Thoracic aorta (tissue), 2 donors: ENCODE results near the gene SMIM3. TPM values are rescaled to one million over a fixed set of nuclear protein-coding genes. Genes with fewer than 3 reads are reported as not detected.

ENCODE experiments used
- ATAC-seq: fragments of 150-250 bp; one replicate; pipeline ENCODE4 v1.8.0; 2017; ENCODE audit warnings: low read depth; ENCODE audit not compliant: insufficient number of reproducible peaks, low FRiP score
- DNase-seq: peaks from one replicate; pipeline ENCODE4 v3.0.0-alpha.2; 2020; ENCODE audit warnings: low spot score
- H3K27ac ChIP-seq, 2 donors: fragments of 200-600 bp; sonication (generic); 1 replicate in 1 of 2; 2 replicates in 1 of 2; pipeline ENCODE4 v1.5.1; 2016; ENCODE audit warnings: mild to moderate bottlenecking in 2 of 2, moderate library complexity in 2 of 2
- H3K27me3 ChIP-seq: fragments of 200-600 bp; sonication (generic); replicated peaks from 2 replicates; pipeline ENCODE4 v1.6.0; 2016; ENCODE audit warnings: mild to moderate bottlenecking; ENCODE audit not compliant: insufficient read depth
- H3K36me3 ChIP-seq: fragments of 200-600 bp; sonication (generic); one replicate; pipeline ENCODE4 v1.5.1; 2016
- H3K4me1 ChIP-seq, 2 donors: fragments of 200-600 bp; sonication (generic); 1 replicate in 1 of 2; 2 replicates in 1 of 2; pipeline versions ENCODE4 v1.5.1 to v1.6.0; 2016; ENCODE audit warnings: low read depth in 2 of 2, mild to moderate bottlenecking in 1 of 2; ENCODE audit not compliant: control insufficient read depth in 1 of 2
- H3K4me3 ChIP-seq: fragments of 200-600 bp; sonication (generic); 2 replicates; pipeline ENCODE4 v1.5.1; 2016; ENCODE audit warnings: mild to moderate bottlenecking
- H3K9me3 ChIP-seq: fragments of 200-600 bp; sonication (generic); 2 replicates; pipeline ENCODE4 v1.5.1; 2016
- CTCF ChIP-seq: fragments of 200-600 bp; sonication (generic); IDR thresholded peaks from one replicate; pipeline ENCODE4 v1.5.1; 2019; ENCODE audit warnings: antibody characterized with exemption
- total RNA-seq, 2 donors: library from RNA; depleted of rRNA; stranded (reverse); fragments of >200 nt; gene quantifications; one replicate each; pipeline versions ENCODE4 v1.1.0 to v1.2.3, GENCODE V29; 2016

The SMIM3 gene
- total RNA-seq, 2 donors from 2014 or later, result 28.4 to 46.4 TPM

- Histone ChIP-seq H3K4me3 (peak overlapping the region; percentile 89), H3K27me3 (no peaks in the 10 kb centered on the region), H3K9me3 (no peaks in the 10 kb centered on the region), H3K4me1 (peaks cover 44 to 54% of the 10 kb centered on the region in 2 donors), H3K36me3 (no peaks in the 10 kb centered on the region), H3K27ac (peak overlapping the region; percentile 96 to 98)
- no peak for DNase-seq
- no peak for TF ChIP-seq CTCF
- ATAC-seq, result no peak
These were observed 1.0 kb downstream of the SMIM3 start for GRCh38 chr5:150779397-150780186.

DNA sequence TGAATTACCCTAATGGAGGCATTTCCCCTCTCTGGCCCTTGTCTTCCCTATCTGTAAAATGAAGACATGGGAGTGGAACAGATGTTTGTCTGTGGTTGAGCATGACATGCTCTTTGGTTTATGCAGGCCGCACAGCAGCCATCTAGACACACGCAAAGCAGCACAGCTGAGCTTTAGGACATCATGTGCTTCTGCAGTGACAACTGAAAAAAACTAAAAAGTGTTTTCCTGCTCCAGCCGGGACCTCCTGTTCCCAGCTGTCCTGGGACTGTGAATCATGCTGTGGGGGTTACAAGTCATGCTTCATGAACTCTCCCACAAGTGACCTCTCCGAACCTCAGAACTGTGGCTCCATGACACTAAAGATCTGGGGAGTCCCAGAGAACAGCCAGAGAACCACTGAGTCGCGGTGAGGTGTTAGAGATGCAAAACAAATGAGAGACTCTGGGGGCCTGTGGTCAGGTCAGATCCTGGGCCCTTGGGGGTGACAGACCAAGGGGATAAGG, 1.7 kb downstream of the SMIM3 start:
- ATAC-seq (no peak), DNase-seq (peak; percentile 24)
- Histone ChIP-seq H3K36me3 (no peaks in the 10 kb centered on the region), H3K27me3 (no peaks in the 10 kb centered on the region), H3K9me3 (no peaks in the 10 kb centered on the region), H3K27ac (peak overlapping the region; percentile 96 to 98), H3K4me3 (peak overlapping the region; percentile 89), H3K4me1 (peaks cover 51 to 61% of the 10 kb centered on the region in 2 donors)
- TF ChIP-seq CTCF, result no peak

DNA sequence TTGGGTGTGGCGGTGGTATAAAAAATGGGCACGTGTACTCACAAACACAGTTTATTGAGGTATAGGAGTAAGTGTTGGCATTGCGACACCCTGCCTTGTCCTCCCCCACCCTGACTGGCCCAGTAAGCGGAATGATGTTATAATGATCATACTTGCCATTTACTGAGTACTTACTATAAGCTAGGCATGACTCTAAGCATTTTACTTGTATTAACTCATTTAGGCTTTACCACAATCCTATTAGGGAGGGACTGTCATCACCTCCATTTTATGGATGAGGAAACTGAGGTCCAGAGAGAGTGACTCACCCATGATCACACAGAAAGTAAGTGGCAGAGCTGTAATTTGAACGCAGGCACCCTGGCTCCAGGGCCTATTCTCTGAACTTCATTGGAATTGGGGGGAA, 2.3 kb downstream of the SMIM3 start:
- DNase-seq (no peak), ATAC-seq (no peak)
- no peak for TF ChIP-seq CTCF
- H3K27ac ChIP-seq, result peak overlapping the region; percentile 96 to 98
- peak overlapping the region; percentile 89 for H3K4me3 ChIP-seq
- no peaks in the 10 kb centered on the region for H3K27me3 ChIP-seq
- no peaks in the 10 kb centered on the region for H3K9me3 ChIP-seq
- no peaks in the 10 kb centered on the region for H3K36me3 ChIP-seq
- peaks cover 53 to 65% of the 10 kb centered on the region in 2 donors for H3K4me1 ChIP-seq

GRCh38 chr5:150781706-150782614, 3.4 kb downstream of the SMIM3 start:
- Histone ChIP-seq H3K4me3 (peak overlapping the region; percentile 52), H3K36me3 (no peaks in the 10 kb centered on the region), H3K27me3 (no peaks in the 10 kb centered on the region), H3K4me1 (peaks cover 59 to 69% of the 10 kb centered on the region in 2 donors), H3K27ac (peak overlapping the region; percentile 96 to 98), H3K9me3 (no peaks in the 10 kb centered on the region)
- peak; percentile 63 for ATAC-seq
- DNase-seq, result peak; percentile 80
- TF ChIP-seq CTCF, result peak; percentile 13

GRCh38 chr5:150782850-150783249, 4.3 kb downstream of the SMIM3 start:
- Histone ChIP-seq H3K9me3 (no peaks in the 10 kb centered on the region), H3K36me3 (no peaks in the 10 kb centered on the region), H3K27ac (peak overlapping the region; percentile 96 to 98), H3K4me1 (peaks cover 64 to 74% of the 10 kb centered on the region in 2 donors), H3K27me3 (no peaks in the 10 kb centered on the region), H3K4me3 (peak overlapping the region; percentile 52)
- ATAC-seq (no peak), DNase-seq (no peak)
- TF ChIP-seq CTCF, result no peak
